ENCODE measurements around the gene KRT33A. TPM values are rescaled to one million over a fixed set of nuclear protein-coding genes. Genes with fewer than 3 reads are reported as not detected.

The KRT33A gene
- total RNA-seq, 1 donor from 2014 or later, result not detected

- Mint-ChIP-seq H3K4me1 (ENCODE audit: low read depth) (no peaks in the 10 kb centered on the region), H3K36me3 (ENCODE audit: insufficient read depth) (no peaks in the 10 kb centered on the region), H3K9me3 (ENCODE audit: low read depth) (peaks cover 3% of the 10 kb centered on the region), H3K27ac (no peak overlapping the region), H3K27me3 (peaks cover 29% of the 10 kb centered on the region), H3K4me3 (ENCODE audit: low read depth) (no peak overlapping the region)
- no peak for TF ChIP-seq CTCF (IDR thresholded peaks at IDR 0.05; ENCODE audit: unreplicated experiment)
- DNase-seq (ENCODE audit: low spot score, unreplicated experiment), result no peak
Observed at GRCh38 chr17:41377546-41377945, 26.9 kb upstream of the KRT33A start.

- Mint-ChIP-seq H3K27me3 (peaks cover 16% of the 10 kb centered on the region), H3K27ac (no peak within 1 kb of the TSS), H3K9me3 (ENCODE audit: low read depth) (peaks cover 3% of the 10 kb centered on the region), H3K4me3 (ENCODE audit: low read depth) (no peak within 1 kb of the TSS), H3K4me1 (ENCODE audit: low read depth) (no peaks in the 10 kb centered on the region), H3K36me3 (ENCODE audit: insufficient read depth) (no peaks in the 10 kb centered on the region)
- DNase-seq (ENCODE audit: low spot score, unreplicated experiment), result no peak
- no peak for TF ChIP-seq CTCF (IDR thresholded peaks at IDR 0.05; ENCODE audit: unreplicated experiment)
Observed at GRCh38 chr17:41369713-41370112, 19.1 kb upstream of the KRT33A start, which contains the start of gene KRT33B. TSS of gene KRT33B (minus strand) at chr17:41369813. CDS start at chr17:41369750, 63 bp downstream.

GRCh38 chr17:41369023-41369422 is 18.4 kb upstream of the KRT33A start:
- peaks cover 11% of the 10 kb centered on the region for H3K27me3 Mint-ChIP-seq
- H3K4me3 Mint-ChIP-seq (ENCODE audit: low read depth), result no peak overlapping the region
- no peak for DNase-seq (ENCODE audit: low spot score, unreplicated experiment)
- no peaks in the 10 kb centered on the region for H3K36me3 Mint-ChIP-seq (ENCODE audit: insufficient read depth)
- no peaks in the 10 kb centered on the region for H3K4me1 Mint-ChIP-seq (ENCODE audit: low read depth)
- no peak for TF ChIP-seq CTCF (IDR thresholded peaks at IDR 0.05; ENCODE audit: unreplicated experiment)
- H3K27ac Mint-ChIP-seq, result no peak overlapping the region
- H3K9me3 Mint-ChIP-seq (ENCODE audit: low read depth), result no peaks in the 10 kb centered on the region

- H3K27me3 Mint-ChIP-seq, result peaks cover 10% of the 10 kb centered on the region
- no peak overlapping the region for H3K4me3 Mint-ChIP-seq (ENCODE audit: low read depth)
- no peaks in the 10 kb centered on the region for H3K36me3 Mint-ChIP-seq (ENCODE audit: insufficient read depth)
- no peak for TF ChIP-seq CTCF (IDR thresholded peaks at IDR 0.05; ENCODE audit: unreplicated experiment)
- H3K27ac Mint-ChIP-seq, result no peak overlapping the region
- no peaks in the 10 kb centered on the region for H3K4me1 Mint-ChIP-seq (ENCODE audit: low read depth)
- no peaks in the 10 kb centered on the region for H3K9me3 Mint-ChIP-seq (ENCODE audit: low read depth)
- DNase-seq (ENCODE audit: low spot score, unreplicated experiment), result no peak
Observed at GRCh38 chr17:41367426-41368075, 16.9 kb upstream of the KRT33A start.

GRCh38 chr17:41366070-41366469 is 15.4 kb upstream of the KRT33A start:
- no peak for TF ChIP-seq CTCF (IDR thresholded peaks at IDR 0.05; ENCODE audit: unreplicated experiment)
- Mint-ChIP-seq H3K27ac (no peak overlapping the region), H3K36me3 (ENCODE audit: insufficient read depth) (no peaks in the 10 kb centered on the region), H3K9me3 (ENCODE audit: low read depth) (no peaks in the 10 kb centered on the region), H3K4me3 (ENCODE audit: low read depth) (no peak overlapping the region), H3K4me1 (ENCODE audit: low read depth) (no peaks in the 10 kb centered on the region), H3K27me3 (peaks cover 7% of the 10 kb centered on the region)
- DNase-seq (ENCODE audit: low spot score, unreplicated experiment), result no peak
